Thyroid gland (tissue), 4 donors: ENCODE data around the gene WDR27.

Source experiments
- CTCF ChIP-seq, 6 experiments: fragments of 200-600 bp in 3 of 6; fragments of 450-650 bp in 3 of 6; sonication (generic) in 3 of 6; IDR thresholded peaks; one replicate each; pipeline ENCODE4 v1.5.1; 2016 to 2019; ENCODE audit warnings: antibody characterized with exemption in 6 of 6, mild to moderate bottlenecking in 2 of 6, inconsistent platforms in 1 of 6, moderate library complexity in 1 of 6
- POLR2A ChIP-seq, 2 donors: fragments of 450-650 bp; IDR thresholded peaks; one replicate each; pipeline ENCODE4 v1.6.1; 2017; ENCODE audit warnings: antibody characterized with exemption in 2 of 2, mild to moderate bottlenecking in 2 of 2, moderate library complexity in 1 of 2

- TF ChIP-seq POLR2A (IDR thresholded peaks at IDR 0.05) (peak in 1 of 2 donors; percentile 11), CTCF (IDR thresholded peaks at IDR 0.05) (no peak)
These were observed 77.0 kb downstream of the WDR27 start for GRCh38 chr6:169624785-169625184.
